WERI-Rb-1 (cell line): ENCODE measurements around the gene MDM4.

Source experiments
- DNase-seq: peaks from one replicate; pipeline ENCODE4 v3.0.0-alpha.2; 2020
- H3K27ac ChIP-seq: fragments of 250-450 bp; sonication (Bioruptor Pico); 2 replicates; pipeline ENCODE4 v1.5.1; 2020; ENCODE audit warnings: mild to moderate bottlenecking, moderate library complexity
- H3K27me3 ChIP-seq: fragments of 250-450 bp; sonication (Bioruptor Pico); 2 replicates; pipeline ENCODE4 v1.5.1; 2021; ENCODE audit warnings: mild to moderate bottlenecking, low read depth, moderate library complexity; ENCODE audit not compliant: insufficient read depth, severe bottlenecking
- H3K36me3 ChIP-seq: fragments of 250-450 bp; sonication (Bioruptor Pico); 2 replicates; pipeline ENCODE4 v1.5.1; 2020; ENCODE audit warnings: mild to moderate bottlenecking, moderate library complexity
- H3K4me3 ChIP-seq: 2 replicates; pipeline ENCODE4 v1.5.1; 2011; ENCODE audit warnings: low read depth, mild to moderate bottlenecking, control low read depth, low read length
- H3K9me3 ChIP-seq: fragments of 250-450 bp; sonication (Bioruptor Pico); 2 replicates; pipeline ENCODE4 v1.5.1; 2021; ENCODE audit warnings: mild to moderate bottlenecking, moderate library complexity; ENCODE audit not compliant: severe bottlenecking
- TF ChIP-seq, protein P1 (sequence below): IDR thresholded peaks from 2 replicates; pipeline ENCODE4 v1.5.1; 2011; ENCODE audit warnings: low read depth, mild to moderate bottlenecking, control low read depth, inconsistent platforms, low read length

MDM4 gene

GRCh38 chr1:204572923-204573922, 57.0 kb downstream of the MDM4 start:
- H3K27me3 ChIP-seq, result no peaks in the 10 kb centered on the region
- no peaks in the 10 kb centered on the region for H3K36me3 ChIP-seq
- TF ChIP-seq, protein P1, sequence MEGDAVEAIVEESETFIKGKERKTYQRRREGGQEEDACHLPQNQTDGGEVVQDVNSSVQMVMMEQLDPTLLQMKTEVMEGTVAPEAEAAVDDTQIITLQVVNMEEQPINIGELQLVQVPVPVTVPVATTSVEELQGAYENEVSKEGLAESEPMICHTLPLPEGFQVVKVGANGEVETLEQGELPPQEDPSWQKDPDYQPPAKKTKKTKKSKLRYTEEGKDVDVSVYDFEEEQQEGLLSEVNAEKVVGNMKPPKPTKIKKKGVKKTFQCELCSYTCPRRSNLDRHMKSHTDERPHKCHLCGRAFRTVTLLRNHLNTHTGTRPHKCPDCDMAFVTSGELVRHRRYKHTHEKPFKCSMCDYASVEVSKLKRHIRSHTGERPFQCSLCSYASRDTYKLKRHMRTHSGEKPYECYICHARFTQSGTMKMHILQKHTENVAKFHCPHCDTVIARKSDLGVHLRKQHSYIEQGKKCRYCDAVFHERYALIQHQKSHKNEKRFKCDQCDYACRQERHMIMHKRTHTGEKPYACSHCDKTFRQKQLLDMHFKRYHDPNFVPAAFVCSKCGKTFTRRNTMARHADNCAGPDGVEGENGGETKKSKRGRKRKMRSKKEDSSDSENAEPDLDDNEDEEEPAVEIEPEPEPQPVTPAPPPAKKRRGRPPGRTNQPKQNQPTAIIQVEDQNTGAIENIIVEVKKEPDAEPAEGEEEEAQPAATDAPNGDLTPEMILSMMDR, result no peak
- no peak overlapping the region for H3K4me3 ChIP-seq
- H3K27ac ChIP-seq, result peak overlapping the region; percentile 84
- peak; percentile 43 for DNase-seq
- H3K9me3 ChIP-seq, result peaks cover 2% of the 10 kb centered on the region

GRCh38 chr1:204574016-204574864, 58.0 kb downstream of the MDM4 start:
- Histone ChIP-seq H3K27ac (peak overlapping the region; percentile 84), H3K4me3 (peak overlapping the region; percentile 4), H3K27me3 (no peaks in the 10 kb centered on the region), H3K9me3 (peaks cover 2% of the 10 kb centered on the region), H3K36me3 (no peaks in the 10 kb centered on the region)
- DNase-seq, result no peak
- TF ChIP-seq, protein P1, result no peak

DNA sequence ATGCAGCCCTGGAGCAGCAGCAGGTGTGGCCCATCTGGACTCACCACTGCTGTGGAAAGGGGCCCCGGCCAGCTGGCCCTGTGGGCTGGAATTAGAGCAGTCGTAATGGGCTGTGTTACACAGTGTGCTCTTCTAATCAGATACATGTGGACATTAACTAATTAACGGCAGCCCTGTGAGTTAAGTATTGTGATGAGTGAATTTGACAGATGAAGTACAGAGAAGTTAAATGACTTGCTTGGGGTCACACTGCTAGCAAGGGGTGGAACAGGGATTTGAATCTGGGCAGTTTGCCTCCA, 58.6 kb downstream of the MDM4 start:
- TF ChIP-seq, protein P1, result no peak
- H3K27ac ChIP-seq, result peak overlapping the region; percentile 84
- DNase-seq, result peak; percentile 100

GRCh38 chr1:204575221-204576190, 59.3 kb downstream of the MDM4 start:
- TF ChIP-seq, protein P1, result peak; percentile 75
- Histone ChIP-seq H3K4me3 (peak overlapping the region; percentile 16), H3K36me3 (no peaks in the 10 kb centered on the region), H3K9me3 (no peaks in the 10 kb centered on the region), H3K27ac (peak overlapping the region; percentile 84), H3K27me3 (no peaks in the 10 kb centered on the region)
- peak; percentile 93 for DNase-seq

More for the DNA sequence above, 58.6 kb downstream of the MDM4 start:
- Histone ChIP-seq H3K4me3 (peak overlapping the region; percentile 16), H3K9me3 (peaks cover 2% of the 10 kb centered on the region), H3K36me3 (no peaks in the 10 kb centered on the region), H3K27me3 (no peaks in the 10 kb centered on the region)

- TF ChIP-seq, protein P1, result no peak
- no peaks in the 10 kb centered on the region for H3K27me3 ChIP-seq
- DNase-seq, result no peak
- H3K27ac ChIP-seq, result peak overlapping the region; percentile 84
- no peaks in the 10 kb centered on the region for H3K9me3 ChIP-seq
- no peak overlapping the region for H3K4me3 ChIP-seq
- H3K36me3 ChIP-seq, result no peaks in the 10 kb centered on the region
These were observed 60.2 kb downstream of the MDM4 start for GRCh38 chr1:204576422-204576821.
